Measurements from ENCODE around the gene TRIM71. TPM values are rescaled to one million over a fixed set of nuclear protein-coding genes. Genes with fewer than 3 reads are reported as not detected.
"Not testable (repeated sequence)": the region's sequence is repeated elsewhere in the genome, so short reads cannot be mapped to it uniquely, and the experiment has no call there.

Gene TRIM71
- total RNA-seq, 4 donors from 2014 or later: not detected

DNA sequence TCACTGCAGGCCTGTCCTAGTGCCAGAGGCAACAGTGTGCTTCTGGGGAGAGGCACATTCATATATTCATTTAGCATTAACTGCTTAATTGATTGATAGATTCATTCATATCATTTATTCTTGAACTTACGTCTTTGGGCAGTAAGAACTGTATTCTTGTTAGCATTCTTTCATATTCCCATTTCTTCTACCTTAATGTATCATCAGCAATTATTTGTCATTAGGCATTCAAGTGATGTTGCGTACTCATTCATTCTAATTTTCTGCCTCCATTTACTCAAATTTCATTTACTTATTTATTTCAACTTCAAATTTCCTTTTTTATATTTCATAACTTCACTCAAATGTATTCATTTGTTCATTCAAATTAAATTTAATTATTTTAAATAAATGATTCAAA lies 102.1 kb downstream of the TRIM71 start:
- Histone ChIP-seq H3K4me1 (peaks cover 0 to 1% (median 0%) of the 10 kb centered on the region in 3 donors), H3K27me3 (no peaks in the 10 kb centered on the region), H3K9me3 (no peaks in the 10 kb centered on the region), H3K27ac (no peak overlapping the region), H3K36me3 (no peaks in the 10 kb centered on the region), H3K4me3 (no peak overlapping the region)
- WGBS, 2 donors (ENCODE audit: low coverage in 1 of 2): 85 to 90% methylated on average over 2 of the region's 2 CpGs
- no peak for TF ChIP-seq EP300 (IDR thresholded peaks at IDR 0.05)
- TF ChIP-seq POLR2A (IDR thresholded peaks at IDR 0.05): no peak
- no peak for TF ChIP-seq POLR2AphosphoS5 (IDR thresholded peaks at IDR 0.05)
- TF ChIP-seq, protein P1, sequence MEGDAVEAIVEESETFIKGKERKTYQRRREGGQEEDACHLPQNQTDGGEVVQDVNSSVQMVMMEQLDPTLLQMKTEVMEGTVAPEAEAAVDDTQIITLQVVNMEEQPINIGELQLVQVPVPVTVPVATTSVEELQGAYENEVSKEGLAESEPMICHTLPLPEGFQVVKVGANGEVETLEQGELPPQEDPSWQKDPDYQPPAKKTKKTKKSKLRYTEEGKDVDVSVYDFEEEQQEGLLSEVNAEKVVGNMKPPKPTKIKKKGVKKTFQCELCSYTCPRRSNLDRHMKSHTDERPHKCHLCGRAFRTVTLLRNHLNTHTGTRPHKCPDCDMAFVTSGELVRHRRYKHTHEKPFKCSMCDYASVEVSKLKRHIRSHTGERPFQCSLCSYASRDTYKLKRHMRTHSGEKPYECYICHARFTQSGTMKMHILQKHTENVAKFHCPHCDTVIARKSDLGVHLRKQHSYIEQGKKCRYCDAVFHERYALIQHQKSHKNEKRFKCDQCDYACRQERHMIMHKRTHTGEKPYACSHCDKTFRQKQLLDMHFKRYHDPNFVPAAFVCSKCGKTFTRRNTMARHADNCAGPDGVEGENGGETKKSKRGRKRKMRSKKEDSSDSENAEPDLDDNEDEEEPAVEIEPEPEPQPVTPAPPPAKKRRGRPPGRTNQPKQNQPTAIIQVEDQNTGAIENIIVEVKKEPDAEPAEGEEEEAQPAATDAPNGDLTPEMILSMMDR (IDR thresholded peaks at IDR 0.05): no peak
- no peak for ATAC-seq

DNA sequence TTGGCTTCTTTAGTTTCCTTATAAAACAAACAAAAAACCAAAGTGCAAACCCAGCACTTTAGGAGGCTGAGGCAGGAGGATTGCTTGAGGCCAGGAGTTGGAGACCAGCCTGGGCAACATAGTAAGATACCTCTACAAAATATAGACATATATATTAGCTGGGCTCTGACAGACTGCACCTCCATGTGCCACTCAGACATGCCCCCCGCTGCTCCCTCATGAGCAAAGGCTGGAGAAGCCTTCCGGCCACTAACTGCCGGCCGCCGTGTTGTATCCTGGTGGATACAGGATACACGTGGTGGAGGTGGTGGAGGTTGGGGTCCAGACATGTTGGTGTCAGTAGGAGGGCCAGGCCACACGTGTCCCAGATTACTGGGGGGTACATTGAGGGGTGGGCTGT lies 104.3 kb downstream of the TRIM71 start:
- WGBS, 2 donors (ENCODE audit: low coverage in 1 of 2): 87% methylated on average over 6 of the region's 7 CpGs; no CpG with 5 or more reads in 1 of the 2 donors
- TF ChIP-seq EP300 (IDR thresholded peaks at IDR 0.05): no peak
- TF ChIP-seq POLR2AphosphoS5 (IDR thresholded peaks at IDR 0.05): no peak

DNA sequence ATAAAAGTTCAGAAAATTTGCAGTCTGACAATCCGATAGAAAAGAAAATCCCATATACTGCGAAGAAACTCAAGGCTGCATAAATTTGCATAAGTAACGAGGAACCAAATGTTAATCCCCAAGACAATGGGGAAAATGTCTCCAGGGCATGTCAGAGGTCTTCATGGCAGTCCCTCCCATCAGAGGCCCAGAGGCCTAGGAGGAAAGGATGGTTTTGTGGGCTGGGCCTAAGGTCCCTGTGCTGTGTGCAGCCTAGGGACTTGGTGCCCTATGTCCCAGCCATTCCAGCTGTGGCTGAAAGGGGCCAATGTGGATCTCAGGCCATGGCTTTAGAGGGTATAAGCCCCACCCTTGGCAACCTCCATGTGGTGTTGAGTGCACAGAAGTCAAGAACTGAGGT lies 112.4 kb downstream of the TRIM71 start:
- 86 to 93% methylated on average over 1 to 3 of the region's 3 CpGs for WGBS, 2 donors (ENCODE audit: low coverage in 1 of 2)
- Histone ChIP-seq H3K36me3 (no peaks in the 10 kb centered on the region), H3K4me1 (no peaks in the 10 kb centered on the region), H3K4me3 (no peak overlapping the region), H3K27ac (no peak overlapping the region), H3K27me3 (no peaks in the 10 kb centered on the region), H3K9me3 (peaks cover 0 to 4% (median 0%) of the 10 kb centered on the region in 3 donors)
- no peak for ATAC-seq
- no peak for TF ChIP-seq POLR2A (IDR thresholded peaks at IDR 0.05)

More for the DNA sequence above, 104.3 kb downstream of the TRIM71 start:
- peak; percentile 36 for ATAC-seq
- Histone ChIP-seq H3K4me1 (no peaks in the 10 kb centered on the region), H3K36me3 (no peaks in the 10 kb centered on the region), H3K27me3 (no peaks in the 10 kb centered on the region), H3K4me3 (no peak overlapping the region), H3K27ac (no peak overlapping the region), H3K9me3 (no peaks in the 10 kb centered on the region)

DNA sequence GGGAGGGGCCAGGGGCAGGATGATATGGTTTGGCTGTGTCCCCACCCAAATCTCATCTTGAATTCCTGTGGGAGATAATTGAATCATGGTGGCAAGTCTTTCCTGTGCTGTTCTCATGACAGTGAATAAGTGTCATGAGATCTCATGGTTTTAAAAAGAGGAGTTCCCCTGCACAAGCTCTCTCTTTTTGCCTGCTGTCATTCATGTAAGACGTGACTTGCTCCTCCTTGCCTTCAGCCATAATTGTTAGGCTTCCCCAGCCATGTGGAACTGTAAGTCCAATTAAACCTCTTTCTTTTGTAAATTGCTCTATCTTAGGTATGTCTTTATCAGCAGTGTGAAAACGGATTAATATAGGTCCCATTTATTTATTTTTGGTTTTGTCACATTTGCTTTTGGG lies 113.5 kb downstream of the TRIM71 start:
- not testable (repeated sequence) for ATAC-seq, H3K4me1 ChIP-seq, H3K27me3 ChIP-seq, H3K4me3 ChIP-seq, H3K36me3 ChIP-seq, H3K9me3 ChIP-seq, H3K27ac ChIP-seq
- WGBS, 2 donors (ENCODE audit: low coverage in 1 of 2): 66 to 83% methylated on average over 2 of the region's 2 CpGs

DNA sequence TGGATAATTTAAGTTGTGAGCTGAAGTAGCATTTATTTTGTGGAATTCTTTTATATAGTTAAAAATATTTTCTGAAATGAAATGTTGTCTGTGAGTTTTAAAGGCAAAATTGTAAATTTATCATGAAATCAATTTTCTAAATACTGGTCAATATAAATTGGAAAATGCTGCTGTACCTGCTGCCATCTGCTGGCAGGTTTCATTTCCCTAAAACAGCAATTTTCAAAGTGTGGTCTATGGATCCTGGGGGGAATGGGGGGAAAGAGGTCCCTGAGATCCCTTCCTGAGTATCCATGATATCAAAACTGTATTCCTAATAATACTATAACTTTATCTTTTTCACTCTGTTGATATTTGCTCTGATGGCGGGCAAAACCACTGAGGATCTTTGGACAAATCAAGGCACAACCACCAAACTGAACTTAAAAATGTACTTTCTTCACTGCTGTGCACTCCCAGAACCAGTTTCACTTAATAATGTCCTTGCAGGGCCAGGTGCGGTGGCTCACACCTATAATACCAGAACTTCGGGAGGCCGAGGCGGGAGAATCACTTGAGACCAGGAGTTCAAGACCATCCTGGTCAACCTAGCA lies 116.4 kb downstream of the TRIM71 start:
- H3K4me3 ChIP-seq: no peak overlapping the region
- no peaks in the 10 kb centered on the region for H3K27me3 ChIP-seq
- no peak for TF ChIP-seq POLR2AphosphoS5 (IDR thresholded peaks at IDR 0.05)
- TF ChIP-seq, protein P1 (IDR thresholded peaks at IDR 0.05): peak; percentile 43 to 70 (median 55)
- 68 to 94% methylated on average over 4 to 5 of the region's 5 CpGs for WGBS, 2 donors (ENCODE audit: low coverage in 1 of 2)
- no peak for ATAC-seq
- H3K27ac ChIP-seq: no peak overlapping the region
- peaks cover 0 to 4% (median 0%) of the 10 kb centered on the region in 3 donors for H3K9me3 ChIP-seq
- H3K4me1 ChIP-seq: no peaks in the 10 kb centered on the region
- H3K36me3 ChIP-seq: no peaks in the 10 kb centered on the region

DNA sequence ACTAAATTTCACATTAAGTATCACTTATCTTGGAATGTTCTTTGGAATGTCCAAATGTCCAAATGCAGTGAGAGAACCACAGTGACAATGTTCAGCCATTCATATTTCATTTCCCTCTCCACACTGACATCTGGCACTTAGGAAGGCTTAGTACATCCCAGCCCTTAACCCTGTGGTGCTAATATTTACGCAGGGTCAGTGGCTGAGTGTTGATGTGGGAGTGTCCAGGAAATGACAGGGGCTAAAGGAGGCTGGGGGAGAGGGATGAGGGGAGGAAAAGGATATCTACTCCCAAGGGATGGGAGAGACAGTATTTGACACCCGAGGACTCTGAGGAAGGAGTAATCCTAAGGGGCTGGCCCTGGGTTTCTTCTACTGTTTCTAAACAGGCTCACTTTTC lies 119.5 kb downstream of the TRIM71 start:
- WGBS, 2 donors (ENCODE audit: low coverage in 1 of 2): 39 to 63% methylated on average over 2 of the region's 2 CpGs
- Histone ChIP-seq H3K9me3 (no peaks in the 10 kb centered on the region), H3K4me1 (no peaks in the 10 kb centered on the region), H3K4me3 (no peak overlapping the region), H3K27me3 (no peaks in the 10 kb centered on the region), H3K36me3 (no peaks in the 10 kb centered on the region), H3K27ac (no peak overlapping the region)
- TF ChIP-seq, protein P1 (IDR thresholded peaks at IDR 0.05): no peak
- no peak for TF ChIP-seq EP300 (IDR thresholded peaks at IDR 0.05)
- no peak for TF ChIP-seq POLR2A (IDR thresholded peaks at IDR 0.05)
- TF ChIP-seq POLR2AphosphoS5 (IDR thresholded peaks at IDR 0.05): no peak
- ATAC-seq: no peak

DNA sequence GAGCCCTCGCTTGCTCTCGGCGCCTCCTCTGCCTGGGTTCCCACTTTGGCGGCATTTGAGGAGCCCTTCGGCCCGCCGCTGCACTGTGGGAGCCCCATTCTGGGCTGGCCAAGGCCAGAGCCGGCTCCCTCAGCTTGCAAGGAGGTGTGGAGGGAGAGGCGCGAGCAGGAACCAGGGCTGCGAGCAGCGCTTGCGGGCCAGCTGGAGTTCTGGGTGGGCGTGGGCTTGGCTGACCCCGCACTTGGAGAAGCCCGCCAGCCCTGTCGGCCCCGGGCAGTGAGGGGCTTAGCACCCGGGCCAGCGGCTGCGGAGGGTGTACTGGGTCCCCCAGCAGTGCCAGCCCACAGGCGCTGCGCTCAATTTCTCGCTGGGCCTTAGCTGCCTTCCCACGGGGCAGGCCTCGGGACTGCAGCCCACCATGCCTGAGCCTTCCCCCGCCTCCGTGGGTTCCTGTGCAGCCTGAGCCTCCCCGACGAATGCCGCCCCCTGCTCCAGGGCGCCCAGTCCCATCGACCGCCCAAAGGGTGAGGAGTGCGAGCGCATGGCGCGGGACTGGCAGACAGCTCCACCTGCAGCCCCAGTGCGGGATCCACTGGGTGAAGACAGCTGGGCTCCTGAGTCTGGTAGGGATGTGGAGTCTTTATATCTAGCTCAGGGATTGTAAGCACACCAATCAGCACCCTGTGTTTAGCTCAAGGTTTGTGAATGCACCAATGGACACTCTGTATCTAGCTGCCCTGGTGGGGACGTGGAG lies 121.9 kb downstream of the TRIM71 start:
- 85% methylated on average over 3 of the region's 40 CpGs; no CpG with 5 or more reads in 1 of the 2 donors for WGBS, 2 donors (ENCODE audit: low coverage in 1 of 2)
- not testable (repeated sequence) for H3K4me1 ChIP-seq, H3K27me3 ChIP-seq, H3K27ac ChIP-seq, H3K4me3 ChIP-seq, ATAC-seq, H3K36me3 ChIP-seq, H3K9me3 ChIP-seq
